DND-41 (cell line): ENCODE measurements around the gene SNTB2.

Experiments
- ATAC-seq: fragments of 200-7000 bp; cut with Tn5 transposase; 3 replicates; pipeline ENCODE4 v1.9.1; 2021; ENCODE audit warnings: low read depth; ENCODE audit not compliant: insufficient read depth
- DNase-seq: peaks from one replicate; pipeline ENCODE4 v3.0.0-alpha.2; 2020
- H2AFZ ChIP-seq: 2 replicates; pipeline ENCODE4 v1.6.0; 2012; ENCODE audit warnings: low read depth, low read length
- H3K27ac ChIP-seq: 2 replicates; pipeline ENCODE4 v1.5.1; 2012; ENCODE audit warnings: low read length, inconsistent platforms
- H3K27me3 ChIP-seq: fragments of 200-600 bp; sonication (generic); 2 replicates; pipeline ENCODE4 v1.6.0; 2012; ENCODE audit warnings: low read length, mild to moderate bottlenecking, inconsistent platforms; ENCODE audit not compliant: insufficient read depth, poor library complexity
- H3K36me3 ChIP-seq: 2 replicates; pipeline ENCODE4 v1.5.1; 2012; ENCODE audit warnings: low read length, inconsistent platforms; ENCODE audit not compliant: insufficient read depth
- H3K4me1 ChIP-seq: 2 replicates; pipeline ENCODE4 v1.5.1; 2012; ENCODE audit warnings: mild to moderate bottlenecking, low read length; ENCODE audit not compliant: insufficient read depth
- H3K4me2 ChIP-seq: 2 replicates; pipeline ENCODE4 v1.6.0; 2012; ENCODE audit warnings: mild to moderate bottlenecking, moderate library complexity, low read length, inconsistent platforms; ENCODE audit not compliant: insufficient read depth
- H3K4me3 ChIP-seq, 2 experiments: fragments of 200-600 bp in 1 of 2; shearing (Covaris generic) in 1 of 2; 2 replicates each; pipeline ENCODE4 v1.5.1; 2012 to 2016; ENCODE audit warnings: inconsistent platforms in 2 of 2, low read length in 2 of 2, mild to moderate bottlenecking in 2 of 2, low read depth in 1 of 2, moderate library complexity in 1 of 2
- H3K79me2 ChIP-seq: 2 replicates; pipeline ENCODE4 v1.6.0; 2012; ENCODE audit warnings: low read length, inconsistent platforms; ENCODE audit not compliant: insufficient read depth
- H3K9ac ChIP-seq: 2 replicates; pipeline ENCODE4 v1.6.0; 2012; ENCODE audit warnings: low read depth, mild to moderate bottlenecking, inconsistent platforms, low read length, moderate library complexity
- H3K9me3 ChIP-seq: 2 replicates; pipeline ENCODE4 v1.5.1; 2012; ENCODE audit warnings: low read length, moderate library complexity, mild to moderate bottlenecking, inconsistent platforms; ENCODE audit not compliant: insufficient read depth, severe bottlenecking
- H4K20me1 ChIP-seq: 2 replicates; pipeline ENCODE4 v1.6.0; 2012; ENCODE audit warnings: low read length; ENCODE audit not compliant: insufficient read depth
- CTCF ChIP-seq: IDR thresholded peaks from 2 replicates; pipeline ENCODE4 v1.5.1; 2012; ENCODE audit warnings: borderline replicate concordance, low read length, moderate library complexity, mild to moderate bottlenecking; ENCODE audit not compliant: poor library complexity, severe bottlenecking; ENCODE audit errors: extremely low read depth
- EZH2 ChIP-seq: IDR thresholded peaks from 3 replicates; pipeline ENCODE4 v1.6.1; 2012; ENCODE audit warnings: borderline replicate concordance, low read depth, mild to moderate bottlenecking, moderate library complexity, low read length, inconsistent platforms; ENCODE audit not compliant: severe bottlenecking

SNTB2 gene

DNA sequence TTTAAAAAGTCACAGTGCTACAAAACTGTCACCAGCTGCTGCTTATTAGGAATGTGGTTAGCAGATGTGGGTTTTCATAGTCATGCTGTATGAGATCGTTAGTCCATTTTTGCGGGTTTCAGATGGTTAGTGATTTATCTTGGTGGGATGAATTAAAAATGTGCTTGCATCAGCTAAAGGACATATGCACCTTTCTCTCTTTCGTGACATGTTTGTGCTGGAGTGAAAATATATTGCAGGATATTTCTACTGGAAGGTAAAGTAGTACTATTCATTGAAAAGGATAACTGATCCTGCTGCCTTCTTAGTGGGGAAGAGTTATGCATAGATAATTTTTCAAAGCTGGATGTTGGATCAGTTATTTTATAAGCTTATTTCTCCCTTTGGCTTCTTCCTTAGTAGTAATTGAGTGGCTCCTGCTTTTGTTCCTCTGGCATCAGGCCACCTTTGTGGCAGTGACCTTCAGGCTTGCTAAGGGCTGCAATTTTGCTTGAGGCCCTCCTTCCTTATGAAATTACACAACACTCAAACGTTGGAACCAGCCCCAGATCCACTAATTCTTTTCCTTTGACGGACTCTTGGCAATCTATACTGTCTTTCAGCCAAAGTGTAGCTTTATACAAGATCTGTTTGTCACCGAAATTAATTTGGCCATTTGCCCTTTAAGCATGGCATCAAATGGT lies 7.5 kb upstream of the SNTB2 start:
- Histone ChIP-seq H4K20me1 (no peaks in the 10 kb centered on the region), H3K27me3 (no peaks in the 10 kb centered on the region), H3K4me2 (no peak overlapping the region), H3K36me3 (no peaks in the 10 kb centered on the region), H3K4me1 (no peaks in the 10 kb centered on the region), H3K4me3 (no peak overlapping the region), H3K79me2 (no peaks in the 10 kb centered on the region), H2AFZ (no peak overlapping the region), H3K27ac (no peak overlapping the region), H3K9ac (no peak overlapping the region), H3K9me3 (no peaks in the 10 kb centered on the region)
- no peak for TF ChIP-seq CTCF
- TF ChIP-seq EZH2, result no peak
- ATAC-seq, result no peak
- no peak for DNase-seq

- Histone ChIP-seq H3K79me2 (no peaks in the 10 kb centered on the region), H3K4me3 (no peak overlapping the region), H4K20me1 (no peaks in the 10 kb centered on the region), H3K36me3 (no peaks in the 10 kb centered on the region), H2AFZ (no peak overlapping the region), H3K9ac (no peak overlapping the region), H3K27ac (no peak overlapping the region), H3K4me1 (no peaks in the 10 kb centered on the region), H3K4me2 (no peak overlapping the region), H3K27me3 (no peaks in the 10 kb centered on the region), H3K9me3 (no peaks in the 10 kb centered on the region)
- TF ChIP-seq CTCF (no peak), EZH2 (no peak)
- ATAC-seq, result no peak
- DNase-seq, result no peak
Measured at GRCh38 chr16:69180011-69180338, 7.0 kb upstream of the SNTB2 start.

DNA sequence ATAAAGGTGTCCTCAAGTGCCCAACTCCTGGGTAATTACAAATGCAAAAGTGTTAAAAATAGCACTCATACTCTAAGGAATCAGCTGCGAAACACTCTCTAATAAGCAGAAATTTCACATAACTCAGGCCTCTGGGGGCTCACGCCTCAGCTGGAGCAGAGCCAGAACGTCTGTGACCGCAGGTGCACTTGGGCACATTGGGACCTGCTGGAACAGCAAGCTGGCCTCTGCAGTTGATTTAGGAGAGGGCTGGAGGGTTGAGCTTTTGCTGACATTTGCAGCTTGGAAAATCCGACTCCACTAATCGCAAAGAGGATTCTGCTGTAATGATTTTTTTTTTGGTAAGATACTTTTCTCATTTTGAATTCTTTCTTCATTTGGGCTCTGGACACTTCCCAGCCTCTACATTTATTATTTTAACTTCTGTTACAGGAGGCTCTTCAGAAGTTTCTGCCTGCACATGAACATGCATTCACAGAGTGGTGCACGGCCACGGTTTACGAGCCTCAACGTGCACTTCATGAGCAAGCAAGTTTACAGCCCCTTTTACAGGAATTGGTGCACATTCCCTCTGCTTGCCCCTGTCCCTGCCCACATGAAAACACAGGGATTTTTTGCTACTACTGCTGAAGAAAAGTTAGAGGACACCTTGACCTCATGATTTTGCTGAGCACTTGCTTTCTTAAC lies 4.1 kb upstream of the SNTB2 start:
- no peak for DNase-seq
- TF ChIP-seq CTCF (no peak), EZH2 (no peak)
- Histone ChIP-seq H3K9me3 (no peaks in the 10 kb centered on the region), H3K9ac (no peak overlapping the region), H3K27ac (no peak overlapping the region), H4K20me1 (no peaks in the 10 kb centered on the region), H3K4me2 (no peak overlapping the region), H3K27me3 (no peaks in the 10 kb centered on the region), H2AFZ (no peak overlapping the region), H3K4me3 (no peak overlapping the region), H3K4me1 (peaks cover 9% of the 10 kb centered on the region), H3K36me3 (no peaks in the 10 kb centered on the region), H3K79me2 (peaks cover 2% of the 10 kb centered on the region)
- ATAC-seq, result no peak
